Heart left ventricle (tissue), 16 donors: ENCODE measurements around the gene ELFN1. TPM values are rescaled to one million over a fixed set of nuclear protein-coding genes. Genes with fewer than 3 reads are reported as not detected.
A peak's percentile ranks its signal among the peaks of the same experiment; 100 is the strongest.

Experiments used
- ATAC-seq, 4 donors: fragments of 200-7000 bp; cut with Tn5 transposase; one replicate each; pipeline ENCODE4 v1.9.1; 2020 to 2022; ENCODE audit warnings: moderate library complexity in 4 of 4, mild to moderate bottlenecking in 3 of 4, moderate number of reproducible peaks in 1 of 4
- DNase-seq, 5 donors: peaks; one replicate each; pipeline ENCODE4 v3.0.0-alpha.2; 2020
- H3K27ac ChIP-seq, 12 donors: fragments of 200-600 bp; sonication (generic) in 4 of 12; one replicate each; pipeline versions ENCODE4 v1.5.0 to v1.8.0; 2016 to 2022; ENCODE audit warnings: mild to moderate bottlenecking in 2 of 12
- H3K27me3 ChIP-seq, 9 donors: fragments of 200-600 bp; sonication (generic) in 2 of 9; one replicate each; pipeline versions ENCODE4 v1.5.1 to v1.8.0; 2016 to 2022; ENCODE audit warnings: mild to moderate bottlenecking in 3 of 9
- H3K36me3 ChIP-seq, 9 donors: fragments of 200-600 bp; sonication (generic) in 2 of 9; one replicate each; pipeline versions ENCODE4 v1.5.0 to v1.8.0; 2018 to 2022; ENCODE audit warnings: mild to moderate bottlenecking in 2 of 9
- H3K4me1 ChIP-seq, 12 donors: fragments of 200-600 bp; sonication (generic) in 4 of 12; one replicate each; pipeline versions ENCODE4 v1.5.0 to v1.8.0; 2016 to 2022; ENCODE audit warnings: mild to moderate bottlenecking in 3 of 12
- H3K4me3 ChIP-seq, 12 donors: fragments of 200-600 bp; sonication (generic) in 4 of 12; one replicate each; pipeline versions ENCODE4 v1.5.0 to v1.8.0; 2017 to 2022; ENCODE audit warnings: mild to moderate bottlenecking in 9 of 12, moderate library complexity in 4 of 12
- H3K9me3 ChIP-seq, 12 donors: fragments of 200-600 bp; sonication (generic) in 4 of 12; one replicate each; pipeline versions ENCODE4 v1.5.0 to v1.8.0; 2016 to 2022; ENCODE audit warnings: mild to moderate bottlenecking in 1 of 12
- POLR2A ChIP-seq, 2 donors: fragments of 450-650 bp; IDR thresholded peaks; one replicate each; pipeline ENCODE4 v1.6.1; 2017; ENCODE audit warnings: antibody characterized with exemption in 2 of 2, mild to moderate bottlenecking in 2 of 2, moderate library complexity in 2 of 2
- WGBS, 4 donors: extraction: QIAGEN DNeasy Blood & Tissue Kit in 2 of 4; methylation state at CpG; one replicate each; pipeline versions ENCODE4 v1.1.5 to v1.1.7; 2013 to 2018; 5-methylcytosine and 5-hydroxymethylcytosine counted together
- intact Hi-C, 10 donors: fragments of 100-400 bp; cut with DNase I; formaldehyde crosslinking; loops; one replicate each; pipeline versions ENCODE4 v1.11.1 to v1.14.2; 2022
- polyA plus RNA-seq, 2 donors: library from polyadenylated mRNA; stranded (reverse); fragments of 200-250 nt; gene quantifications; one replicate each; pipeline ENCODE4 v1.2.3, GENCODE V29; 2013
- total RNA-seq, 9 donors: library from RNA; depleted of rRNA in 2 of 9; stranded (reverse); fragments of >200 nt in 2 of 9; fragmentation: NEBNext Ultra II Directional in 3 of 9; extraction: Animal tissue kit (Norgen Biotek cat#: 25700) in 3 of 9; gene quantifications; one replicate each; pipeline versions ENCODE4 v1.1.0 to v1.2.4, GENCODE V29; 2016 to 2023
- TF ChIP-seq, protein P1 (sequence below), 12 donors: fragments of 200-600 bp; sonication (generic) in 4 of 12; IDR thresholded peaks; one replicate each; pipeline versions ENCODE4 v1.5.0 to v1.8.0; 2018 to 2022; ENCODE audit warnings: antibody characterized with exemption in 12 of 12, mild to moderate bottlenecking in 5 of 12
- donor health status: ischemic (EF 13 %, LVEDD 7.1; RV severe dilation, severe dysfunction).
- donor health status: healthy with polysubstance abuse.
- donor health status: DM: no; HTN: yes; CAD: no.
- donor health status: DM: no; HTN: no; CAD: no.
- donor health status: ischemic (EF 25% LVEDD 6.9; RV normal size, moderate dysfunction).
- donor health status: ischemic (EF 25% LVEDD 5.7; RV mildly dilated, moderate dysfunction).
- donor health status: healthy.
- donor health status: DM: yes; HTN: yes; CAD: no.
- donor health status: ischemic (EF 35%, LVEDD 5.7; RV mildly dilated, moderate dysfunction).
- donor health status: nonischemic (EF 11% LVEDD 7.7; RV severe dilation, severe dysfunction).
- donor health status: DM: yes; HTN: yes; CAD: no.
- donor health status: PGD.
- donor health status: ischemic (EF 29% LVEDD 5.4; RV normal size, mild dysfunction).
- donor health status: nonischemic (EF 23%, LVEDD 6.1; RV moderate dilation, normal function).

Gene ELFN1
- total and polyA plus RNA-seq, 11 donors = 2.6 to 18.6 (median 6.6) TPM

DNA sequence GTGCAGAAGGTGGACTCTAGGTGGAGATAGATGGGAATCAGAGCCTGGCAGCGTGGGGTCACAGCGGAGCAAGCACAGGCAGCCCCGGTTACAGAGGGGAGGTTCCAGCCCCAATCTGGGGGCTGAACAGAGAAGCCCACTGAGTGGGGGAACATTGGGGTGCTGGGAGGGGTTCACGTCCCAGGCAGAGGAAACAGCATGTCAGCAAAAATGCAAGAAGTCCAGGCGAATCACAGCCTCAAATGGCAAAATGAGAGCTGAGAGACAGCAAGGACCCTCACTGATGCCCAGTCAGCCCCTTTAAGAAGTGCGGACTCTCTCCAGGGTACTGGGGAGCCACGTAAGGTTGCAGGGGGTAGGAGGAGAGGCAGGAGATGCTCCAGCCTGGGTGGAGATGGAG is 62.0 kb downstream of the ELFN1 start:
- no peaks in the 10 kb centered on the region for H3K4me1 ChIP-seq
- 91 to 96% (median 95%) methylated on average over 7 of the region's 7 CpGs for WGBS, 4 donors
- ATAC-seq (no peak), DNase-seq (no peak)
- H3K36me3 ChIP-seq = peaks cover 0 to 7% (median 0%) of the 10 kb centered on the region in 9 donors
- intact Hi-C loops = no loop called here
- no peak overlapping the region for H3K27ac ChIP-seq
- no peak overlapping the region for H3K4me3 ChIP-seq
- TF ChIP-seq, protein P1, sequence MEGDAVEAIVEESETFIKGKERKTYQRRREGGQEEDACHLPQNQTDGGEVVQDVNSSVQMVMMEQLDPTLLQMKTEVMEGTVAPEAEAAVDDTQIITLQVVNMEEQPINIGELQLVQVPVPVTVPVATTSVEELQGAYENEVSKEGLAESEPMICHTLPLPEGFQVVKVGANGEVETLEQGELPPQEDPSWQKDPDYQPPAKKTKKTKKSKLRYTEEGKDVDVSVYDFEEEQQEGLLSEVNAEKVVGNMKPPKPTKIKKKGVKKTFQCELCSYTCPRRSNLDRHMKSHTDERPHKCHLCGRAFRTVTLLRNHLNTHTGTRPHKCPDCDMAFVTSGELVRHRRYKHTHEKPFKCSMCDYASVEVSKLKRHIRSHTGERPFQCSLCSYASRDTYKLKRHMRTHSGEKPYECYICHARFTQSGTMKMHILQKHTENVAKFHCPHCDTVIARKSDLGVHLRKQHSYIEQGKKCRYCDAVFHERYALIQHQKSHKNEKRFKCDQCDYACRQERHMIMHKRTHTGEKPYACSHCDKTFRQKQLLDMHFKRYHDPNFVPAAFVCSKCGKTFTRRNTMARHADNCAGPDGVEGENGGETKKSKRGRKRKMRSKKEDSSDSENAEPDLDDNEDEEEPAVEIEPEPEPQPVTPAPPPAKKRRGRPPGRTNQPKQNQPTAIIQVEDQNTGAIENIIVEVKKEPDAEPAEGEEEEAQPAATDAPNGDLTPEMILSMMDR (IDR thresholded peaks at IDR 0.05) = no peak
- TF ChIP-seq POLR2A (IDR thresholded peaks at IDR 0.05) = no peak
- H3K27me3 ChIP-seq = no peaks in the 10 kb centered on the region
- peaks cover 0 to 27% (median 15%) of the 10 kb centered on the region in 12 donors for H3K9me3 ChIP-seq

DNA sequence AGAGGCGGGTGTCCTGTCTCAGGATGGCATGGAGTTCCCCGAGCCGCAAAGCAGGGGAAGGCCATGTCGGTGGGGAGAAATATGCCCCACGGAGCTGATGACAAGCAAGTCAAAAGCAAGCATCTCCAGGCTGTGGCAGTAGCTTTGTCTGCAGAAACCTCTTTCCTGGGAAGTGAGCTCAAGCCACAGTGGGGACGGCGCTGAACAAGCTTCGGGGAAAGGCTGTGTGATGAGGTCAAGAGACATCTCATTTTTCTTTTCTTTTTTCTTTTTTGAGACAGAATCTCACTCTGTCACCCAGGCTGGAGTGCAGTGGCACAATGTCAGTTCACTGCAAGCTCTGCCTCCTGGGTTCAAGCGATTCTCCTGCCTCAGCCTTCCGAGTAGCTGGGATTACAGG is 62.6 kb downstream of the ELFN1 start:
- peaks cover 0 to 27% (median 15%) of the 10 kb centered on the region in 12 donors for H3K9me3 ChIP-seq
- WGBS, 4 donors = 80 to 86% (median 83%) methylated on average over 10 of the region's 10 CpGs
- H3K27me3 ChIP-seq = no peaks in the 10 kb centered on the region
- H3K4me3 ChIP-seq = no peak overlapping the region
- ATAC-seq (no peak), DNase-seq (no peak)
- TF ChIP-seq, protein P1 (IDR thresholded peaks at IDR 0.05) = no peak
- no peak for TF ChIP-seq POLR2A (IDR thresholded peaks at IDR 0.05)
- intact Hi-C loops = no loop called here
- H3K36me3 ChIP-seq = peaks cover 0 to 7% (median 0%) of the 10 kb centered on the region in 9 donors
- no peak overlapping the region for H3K27ac ChIP-seq
- no peaks in the 10 kb centered on the region for H3K4me1 ChIP-seq

DNA sequence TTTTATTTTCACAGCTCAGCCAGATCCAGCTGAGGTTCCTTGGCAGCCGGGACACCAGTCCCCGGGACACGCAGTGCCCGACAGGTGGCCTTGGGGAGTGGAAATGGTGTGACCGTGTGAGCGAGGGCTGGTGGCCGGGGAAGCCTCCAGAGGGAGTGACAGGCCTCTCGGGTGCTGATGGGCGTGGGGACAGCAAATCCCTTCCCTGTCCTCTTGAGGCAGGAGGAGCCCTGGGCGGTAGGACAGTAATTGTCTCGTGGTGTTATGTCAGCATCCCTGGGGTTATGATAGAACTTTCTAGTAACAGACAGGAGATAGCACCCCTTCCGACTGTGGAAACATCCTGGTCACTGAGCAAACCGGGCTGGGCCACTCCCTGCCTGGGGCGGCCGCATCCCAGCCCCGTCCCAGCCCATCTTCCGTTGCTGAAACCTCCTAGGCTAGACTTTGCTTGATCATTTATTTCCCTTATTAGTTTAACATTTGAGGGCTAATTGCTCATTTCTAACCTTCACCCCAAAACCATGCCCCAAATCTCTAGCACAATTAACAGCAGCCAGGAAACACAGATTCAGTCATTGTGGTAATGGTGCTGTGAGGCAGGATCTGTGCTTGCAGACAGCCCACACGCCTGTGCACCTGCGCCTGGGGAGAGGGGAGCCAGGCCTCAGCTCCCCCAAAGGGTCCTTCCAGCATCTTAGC is 63.3 kb downstream of the ELFN1 start:
- H3K36me3 ChIP-seq = peaks cover 0 to 7% (median 0%) of the 10 kb centered on the region in 9 donors
- intact Hi-C loops = no loop called here
- no peaks in the 10 kb centered on the region for H3K27me3 ChIP-seq
- 76 to 82% (median 77%) methylated on average over 17 to 19 of the region's 19 CpGs for WGBS, 4 donors
- no peak overlapping the region for H3K27ac ChIP-seq
- no peak overlapping the region for H3K4me3 ChIP-seq
- DNase-seq (no peak), ATAC-seq (peak; percentile 33 to 73 (median 48))
- TF ChIP-seq, protein P1 (IDR thresholded peaks at IDR 0.05) = no peak
- no peak for TF ChIP-seq POLR2A (IDR thresholded peaks at IDR 0.05)
- H3K9me3 ChIP-seq = peaks cover 0 to 27% (median 15%) of the 10 kb centered on the region in 12 donors
- H3K4me1 ChIP-seq = peaks cover 0 to under 1% (median 0%) of the 10 kb centered on the region in 12 donors

DNA sequence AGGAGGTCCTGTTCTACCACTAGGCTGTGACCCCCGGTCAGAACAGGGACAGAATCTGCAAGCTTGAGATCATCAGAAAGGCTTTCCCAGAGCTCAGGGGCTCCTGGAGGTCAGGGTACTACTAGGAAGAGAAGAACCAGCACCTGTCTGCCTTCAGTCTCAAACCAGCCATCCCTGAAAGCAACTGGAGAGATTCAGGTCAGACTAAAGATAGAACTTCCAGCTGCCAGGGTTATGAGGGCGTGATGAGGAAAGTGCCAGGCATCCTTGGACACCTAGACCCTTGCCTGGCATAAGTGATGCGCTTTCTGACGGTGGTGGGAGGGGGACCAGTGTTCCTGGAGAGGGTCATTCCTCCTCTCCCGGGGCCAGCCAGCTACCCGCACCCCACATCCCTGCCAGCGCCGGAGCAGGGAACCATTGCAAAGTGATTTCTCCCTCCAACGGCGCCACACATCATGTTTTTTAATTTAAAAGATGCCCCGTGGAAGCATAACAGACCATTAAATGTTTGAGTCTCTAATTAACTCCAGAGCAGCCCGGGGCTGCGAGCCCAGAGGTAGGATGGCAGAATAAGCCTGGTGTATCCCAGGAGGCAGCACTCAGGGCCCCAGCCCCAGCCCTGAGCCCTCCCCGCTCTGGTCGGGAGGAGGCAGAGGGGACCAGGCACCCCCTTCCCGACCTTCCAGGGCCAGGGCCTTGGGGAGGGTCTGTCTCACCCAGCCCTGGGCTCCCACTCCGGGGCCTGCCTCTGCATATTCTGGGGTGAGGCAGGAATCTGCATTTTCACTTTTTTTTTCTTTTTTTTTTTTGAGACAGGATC is 64.0 kb downstream of the ELFN1 start:
- no peak overlapping the region for H3K27ac ChIP-seq
- no peak for ATAC-seq

More for the DNA sequence above, 64.0 kb downstream of the ELFN1 start:
- no peak overlapping the region for H3K4me3 ChIP-seq
- DNase-seq = no peak
- peaks cover 0 to 3% (median 0%) of the 10 kb centered on the region in 9 donors for H3K36me3 ChIP-seq
- no peak for TF ChIP-seq POLR2A (IDR thresholded peaks at IDR 0.05)
- TF ChIP-seq, protein P1 (IDR thresholded peaks at IDR 0.05) = no peak
- H3K4me1 ChIP-seq = peaks cover 0 to 6% (median 0%) of the 10 kb centered on the region in 12 donors
- H3K27me3 ChIP-seq = no peaks in the 10 kb centered on the region
- peaks cover 0 to 22% (median 12%) of the 10 kb centered on the region in 12 donors for H3K9me3 ChIP-seq
- intact Hi-C loops = no loop called here
- 85 to 90% (median 89%) methylated on average over 15 to 17 of the region's 17 CpGs for WGBS, 4 donors
